GM06990 (cell line): ENCODE results near the gene ZMYM1.

Experiments used
- DNase-seq: peaks from one replicate; pipeline ENCODE4 v3.0.0-alpha.2; 2011; ENCODE audit not compliant: insufficient read length; ENCODE audit errors: extremely low read depth
- H3K27me3 ChIP-seq: replicated peaks from 2 replicates; pipeline ENCODE4 v1.6.0; 2011; ENCODE audit warnings: low read length; ENCODE audit not compliant: control insufficient read depth, insufficient read depth
- H3K36me3 ChIP-seq: 2 replicates; pipeline ENCODE4 v1.5.1; 2011; ENCODE audit warnings: low read length; ENCODE audit not compliant: control insufficient read depth, insufficient read depth
- H3K4me3 ChIP-seq: replicated peaks from 2 replicates; pipeline ENCODE4 v1.5.1; 2011; ENCODE audit warnings: low read depth, mild to moderate bottlenecking, control low read depth, low read length
- CTCF ChIP-seq: IDR thresholded peaks from 2 replicates; pipeline ENCODE4 v1.5.1; 2011; ENCODE audit warnings: low read length, control low read depth, mild to moderate bottlenecking, inconsistent platforms; ENCODE audit not compliant: insufficient read depth, poor library complexity, severe bottlenecking

The ZMYM1 gene

GRCh38 chr1:35033346-35033745, 45.8 kb upstream of the ZMYM1 start:
- no peak for TF ChIP-seq CTCF

GRCh38 chr1:35036621-35037020, 42.6 kb upstream of the ZMYM1 start:
- Histone ChIP-seq H3K4me3 (no peak overlapping the region), H3K27me3 (no peaks in the 10 kb centered on the region), H3K36me3 (no peaks in the 10 kb centered on the region)
- no peak for DNase-seq
- no peak for TF ChIP-seq CTCF

More at GRCh38 chr1:35033346-35033745, 45.8 kb upstream of the ZMYM1 start:
- Histone ChIP-seq H3K27me3 (no peaks in the 10 kb centered on the region), H3K4me3 (no peak overlapping the region), H3K36me3 (no peaks in the 10 kb centered on the region)
- no peak for DNase-seq

GRCh38 chr1:35037206-35037605, 42.0 kb upstream of the ZMYM1 start:
- Histone ChIP-seq H3K4me3 (no peak overlapping the region), H3K27me3 (no peaks in the 10 kb centered on the region), H3K36me3 (no peaks in the 10 kb centered on the region)
- TF ChIP-seq CTCF: no peak
- DNase-seq: no peak

GRCh38 chr1:35038723-35039122, 40.5 kb upstream of the ZMYM1 start:
- no peaks in the 10 kb centered on the region for H3K27me3 ChIP-seq
- no peaks in the 10 kb centered on the region for H3K36me3 ChIP-seq
- no peak for TF ChIP-seq CTCF
- no peak overlapping the region for H3K4me3 ChIP-seq
- DNase-seq: no peak

GRCh38 chr1:35043498-35043897, 35.7 kb upstream of the ZMYM1 start:
- Histone ChIP-seq H3K4me3 (no peak overlapping the region), H3K36me3 (no peaks in the 10 kb centered on the region), H3K27me3 (no peaks in the 10 kb centered on the region)
- no peak for DNase-seq
- no peak for TF ChIP-seq CTCF

GRCh38 chr1:35044431-35044830, 34.8 kb upstream of the ZMYM1 start:
- Histone ChIP-seq H3K36me3 (no peaks in the 10 kb centered on the region), H3K27me3 (no peaks in the 10 kb centered on the region), H3K4me3 (no peak overlapping the region)
- no peak for TF ChIP-seq CTCF
- DNase-seq: no peak
